GM23338 (cell line): Measurements from ENCODE around the gene PDE1A.

Experiments used
- CTCF ChIP-seq, 2 experiments: fragments of 200-600 bp in 1 of 2; sonication (generic) in 1 of 2; conservative IDR thresholded peaks; 2 replicates each; pipeline versions ENCODE4 v1.5.1 to v1.6.1; 2016 to 2017; ENCODE audit warnings: antibody characterized with exemption in 2 of 2, low read depth in 2 of 2, mild to moderate bottlenecking in 2 of 2, moderate library complexity in 1 of 2
- EZH2 ChIP-seq: fragments of 200-600 bp; sonication (generic); IDR thresholded peaks from one replicate; pipeline ENCODE4 v1.8.0; 2017; ENCODE audit warnings: antibody characterized with exemption, mild to moderate bottlenecking, low read depth; ENCODE audit not compliant: unreplicated experiment
- POLR2AphosphoS5 ChIP-seq: IDR thresholded peaks from 2 replicates; pipeline ENCODE4 v1.6.1; 2016; ENCODE audit warnings: antibody characterized with exemption, low read depth
- REST ChIP-seq: IDR thresholded peaks from one replicate; pipeline ENCODE4 v1.6.1; 2018; ENCODE audit warnings: antibody characterized with exemption; ENCODE audit not compliant: unreplicated experiment

- TF ChIP-seq EZH2 (no peak), CTCF (conservative IDR thresholded peaks at IDR 0.05; ENCODE audit: low read depth in 2 of 2) (no peak), POLR2AphosphoS5 (no peak), REST (no peak)
These were observed 42.0 kb downstream of the PDE1A start for GRCh38 chr2:182384860-182385259.
